ENCODE results near the gene SEMA5A. TPM values are rescaled to one million over a fixed set of nuclear protein-coding genes. Genes with fewer than 3 reads are reported as not detected.

Gene SEMA5A, protein sequence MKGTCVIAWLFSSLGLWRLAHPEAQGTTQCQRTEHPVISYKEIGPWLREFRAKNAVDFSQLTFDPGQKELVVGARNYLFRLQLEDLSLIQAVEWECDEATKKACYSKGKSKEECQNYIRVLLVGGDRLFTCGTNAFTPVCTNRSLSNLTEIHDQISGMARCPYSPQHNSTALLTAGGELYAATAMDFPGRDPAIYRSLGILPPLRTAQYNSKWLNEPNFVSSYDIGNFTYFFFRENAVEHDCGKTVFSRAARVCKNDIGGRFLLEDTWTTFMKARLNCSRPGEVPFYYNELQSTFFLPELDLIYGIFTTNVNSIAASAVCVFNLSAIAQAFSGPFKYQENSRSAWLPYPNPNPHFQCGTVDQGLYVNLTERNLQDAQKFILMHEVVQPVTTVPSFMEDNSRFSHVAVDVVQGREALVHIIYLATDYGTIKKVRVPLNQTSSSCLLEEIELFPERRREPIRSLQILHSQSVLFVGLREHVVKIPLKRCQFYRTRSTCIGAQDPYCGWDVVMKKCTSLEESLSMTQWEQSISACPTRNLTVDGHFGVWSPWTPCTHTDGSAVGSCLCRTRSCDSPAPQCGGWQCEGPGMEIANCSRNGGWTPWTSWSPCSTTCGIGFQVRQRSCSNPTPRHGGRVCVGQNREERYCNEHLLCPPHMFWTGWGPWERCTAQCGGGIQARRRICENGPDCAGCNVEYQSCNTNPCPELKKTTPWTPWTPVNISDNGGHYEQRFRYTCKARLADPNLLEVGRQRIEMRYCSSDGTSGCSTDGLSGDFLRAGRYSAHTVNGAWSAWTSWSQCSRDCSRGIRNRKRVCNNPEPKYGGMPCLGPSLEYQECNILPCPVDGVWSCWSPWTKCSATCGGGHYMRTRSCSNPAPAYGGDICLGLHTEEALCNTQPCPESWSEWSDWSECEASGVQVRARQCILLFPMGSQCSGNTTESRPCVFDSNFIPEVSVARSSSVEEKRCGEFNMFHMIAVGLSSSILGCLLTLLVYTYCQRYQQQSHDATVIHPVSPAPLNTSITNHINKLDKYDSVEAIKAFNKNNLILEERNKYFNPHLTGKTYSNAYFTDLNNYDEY
- 10 to 100 TPM; 15.0 to 81.0 (median 52.9) TPM for total RNA-seq

- in situ Hi-C loops (cut with MboI; ENCODE audit: low pct_ligation_motif_present in 1 of 4, low pct_unique_long_range_greater_than_20kb in 1 of 4, low sequenced_read_pairs in 3 of 4) = loop anchor here in 2 of 4 donors (25.0 kb wide), 1 partner anchor 184 kb away; no protein-coding TSS in a partner anchor
- Histone ChIP-seq H3K27ac (peak within 1 kb of the TSS; percentile 91 to 95 (median 92)), H3K4me3 (peak within 1 kb of the TSS; percentile 67 to 82 (median 72)), H3K9me3 (no peaks in the 10 kb centered on the region), H3K36me3 (no peaks in the 10 kb centered on the region), H3K4me1 (peaks cover 5 to 30% (median 6%) of the 10 kb centered on the region in 4 donors), H3K27me3 (peaks cover 5% of the 10 kb centered on the region)
- no peak for TF ChIP-seq EP300 (IDR thresholded peaks at IDR 0.05; ENCODE audit: low read depth)
- TF ChIP-seq POLR2AphosphoS5 (IDR thresholded peaks at IDR 0.05) = peak; percentile 45 to 88 (median 82)
- peak; percentile 62 for TF ChIP-seq POLR2A (IDR thresholded peaks at IDR 0.05)
- TF ChIP-seq, protein P1, sequence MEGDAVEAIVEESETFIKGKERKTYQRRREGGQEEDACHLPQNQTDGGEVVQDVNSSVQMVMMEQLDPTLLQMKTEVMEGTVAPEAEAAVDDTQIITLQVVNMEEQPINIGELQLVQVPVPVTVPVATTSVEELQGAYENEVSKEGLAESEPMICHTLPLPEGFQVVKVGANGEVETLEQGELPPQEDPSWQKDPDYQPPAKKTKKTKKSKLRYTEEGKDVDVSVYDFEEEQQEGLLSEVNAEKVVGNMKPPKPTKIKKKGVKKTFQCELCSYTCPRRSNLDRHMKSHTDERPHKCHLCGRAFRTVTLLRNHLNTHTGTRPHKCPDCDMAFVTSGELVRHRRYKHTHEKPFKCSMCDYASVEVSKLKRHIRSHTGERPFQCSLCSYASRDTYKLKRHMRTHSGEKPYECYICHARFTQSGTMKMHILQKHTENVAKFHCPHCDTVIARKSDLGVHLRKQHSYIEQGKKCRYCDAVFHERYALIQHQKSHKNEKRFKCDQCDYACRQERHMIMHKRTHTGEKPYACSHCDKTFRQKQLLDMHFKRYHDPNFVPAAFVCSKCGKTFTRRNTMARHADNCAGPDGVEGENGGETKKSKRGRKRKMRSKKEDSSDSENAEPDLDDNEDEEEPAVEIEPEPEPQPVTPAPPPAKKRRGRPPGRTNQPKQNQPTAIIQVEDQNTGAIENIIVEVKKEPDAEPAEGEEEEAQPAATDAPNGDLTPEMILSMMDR (IDR thresholded peaks at IDR 0.05) = no peak
- intact Hi-C loops (cut with DNase I; ENCODE audit: low total_unique reads) = loop anchor here (10.0 kb wide), 1 partner anchor 181 kb away; no protein-coding TSS in a partner anchor
- WGBS, 2 donors (ENCODE audit: low coverage in 1 of 2) = 0 to 4% methylated on average over 2 to 39 of the region's 84 CpGs
- DNase-seq = peak; percentile 86
These were observed at the start of gene SEMA5A for GRCh38 chr5:9545992-9546851. SEMA5A (minus strand) TSS chr5:9546075; CDS start chr5:9379946, 166,129 bp downstream.

GRCh38 chr5:9594913-9595312, 49.0 kb upstream of the SEMA5A start:
- TF ChIP-seq, protein P1 (IDR thresholded peaks at IDR 0.05) = no peak
- no peak for TF ChIP-seq POLR2AphosphoS5 (IDR thresholded peaks at IDR 0.05)
- no peak for TF ChIP-seq POLR2A (IDR thresholded peaks at IDR 0.05)
- TF ChIP-seq EP300 (IDR thresholded peaks at IDR 0.05; ENCODE audit: low read depth) = no peak
- H3K4me1 ChIP-seq = peaks cover 5 to 16% (median 10%) of the 10 kb centered on the region in 4 donors
- intact Hi-C loops (cut with DNase I; ENCODE audit: low total_unique reads) = no loop called here
- H3K27me3 ChIP-seq = no peaks in the 10 kb centered on the region
- DNase-seq = no peak
- H3K9me3 ChIP-seq = no peaks in the 10 kb centered on the region
- no peak overlapping the region for H3K4me3 ChIP-seq
- in situ Hi-C loops (cut with MboI; ENCODE audit: low pct_ligation_motif_present in 1 of 4, low pct_unique_long_range_greater_than_20kb in 1 of 4, low sequenced_read_pairs in 3 of 4) = no loop called here
- no peaks in the 10 kb centered on the region for H3K36me3 ChIP-seq
- no peak overlapping the region for H3K27ac ChIP-seq

GRCh38 chr5:9589049-9589835, 43.4 kb upstream of the SEMA5A start:
- intact Hi-C loops (cut with DNase I; ENCODE audit: low total_unique reads) (no loop called here), in situ Hi-C loops (cut with MboI; ENCODE audit: low pct_ligation_motif_present in 1 of 4, low pct_unique_long_range_greater_than_20kb in 1 of 4, low sequenced_read_pairs in 3 of 4) (no loop called here)
- 65 to 79% methylated on average over 6 to 7 of the region's 7 CpGs for WGBS, 2 donors (ENCODE audit: low coverage in 1 of 2)
- DNase-seq = no peak
- H3K4me3 ChIP-seq = no peak overlapping the region
- no peak overlapping the region for H3K27ac ChIP-seq
- H3K27me3 ChIP-seq = no peaks in the 10 kb centered on the region
- H3K36me3 ChIP-seq = no peaks in the 10 kb centered on the region
- H3K4me1 ChIP-seq = no peaks in the 10 kb centered on the region
- TF ChIP-seq POLR2A (IDR thresholded peaks at IDR 0.05) (no peak), EP300 (IDR thresholded peaks at IDR 0.05; ENCODE audit: low read depth) (no peak), POLR2AphosphoS5 (IDR thresholded peaks at IDR 0.05) (no peak)
- TF ChIP-seq, protein P1 (IDR thresholded peaks at IDR 0.05) = no peak
- no peaks in the 10 kb centered on the region for H3K9me3 ChIP-seq
